Body of pancreas (tissue), 4 donors: ENCODE results near the gene RNASEH1. TPM values are rescaled to one million over a fixed set of nuclear protein-coding genes. Genes with fewer than 3 reads are reported as not detected.

ENCODE experiments used
- ATAC-seq: fragments of 150-250 bp; one replicate; pipeline ENCODE4 v1.9.1; 2016
- DNase-seq, 4 donors: peaks; one replicate each; pipeline ENCODE4 v3.0.0-alpha.2; 2019
- H3K27ac ChIP-seq, 4 donors: fragments of 200-600 bp; sonication (generic); 1 replicate in 3 of 4; 2 replicates in 1 of 4; pipeline versions ENCODE4 v1.5.1 to v1.6.1; 2016 to 2019; ENCODE audit warnings: mild to moderate bottlenecking in 1 of 4, mixed read lengths in 1 of 4, moderate library complexity in 1 of 4
- H3K27me3 ChIP-seq, 2 donors: fragments of 200-600 bp; sonication (generic); one replicate each; pipeline ENCODE4 v1.6.0; 2016; ENCODE audit warnings: mild to moderate bottlenecking in 1 of 2
- H3K36me3 ChIP-seq, 2 donors: fragments of 200-600 bp; sonication (generic); replicated peaks in 1 of 2; 2 replicates each; pipeline ENCODE4 v1.5.1; 2016; ENCODE audit warnings: low read depth in 2 of 2; ENCODE audit not compliant: insufficient read depth in 1 of 2
- H3K4me1 ChIP-seq: fragments of 200-600 bp; sonication (generic); one replicate; pipeline ENCODE4 v1.6.0; 2016
- H3K4me3 ChIP-seq, 2 donors: fragments of 200-600 bp; sonication (generic); 1 replicate in 1 of 2; 2 replicates in 1 of 2; pipeline ENCODE4 v1.5.1; 2016 to 2019
- H3K9me3 ChIP-seq, 3 donors: fragments of 200-600 bp; sonication (generic); 1 replicate in 2 of 3; 2 replicates in 1 of 3; pipeline ENCODE4 v1.5.1; 2016
- CTCF ChIP-seq, 7 experiments: fragments of 450-650 bp in 4 of 7; fragments of 200-600 bp in 3 of 7; sonication (generic) in 3 of 7; IDR thresholded peaks; one replicate each; pipeline ENCODE4 v1.5.1; 2016 to 2019; ENCODE audit warnings: antibody characterized with exemption in 7 of 7
- POLR2A ChIP-seq, 3 donors: fragments of 450-650 bp; IDR thresholded peaks; one replicate each; pipeline ENCODE4 v1.6.1; 2016; ENCODE audit warnings: antibody characterized with exemption in 3 of 3, mild to moderate bottlenecking in 2 of 3
- WGBS, 2 donors: methylation state at CpG; one replicate each; pipeline ENCODE4 v1.1.5; 2017; 5-methylcytosine and 5-hydroxymethylcytosine counted together
- intact Hi-C: fragments of 100-400 bp; cut with DNase I; formaldehyde crosslinking; loops from one replicate; pipeline ENCODE4 v1.15.1; 2023
- total RNA-seq, 2 donors: library from RNA; depleted of rRNA; stranded (reverse); fragments of >200 nt; gene quantifications; one replicate each; pipeline ENCODE4 v1.1.0, GENCODE V29; 2016

RNASEH1 gene
- total RNA-seq, 2 donors from 2014 or later = 10.1 to 11.2 TPM

- H3K9me3 ChIP-seq = no peaks in the 10 kb centered on the region
- no peak for DNase-seq
- no peaks in the 10 kb centered on the region for H3K4me1 ChIP-seq
- TF ChIP-seq POLR2A (IDR thresholded peaks at IDR 0.05) (no peak), CTCF (IDR thresholded peaks at IDR 0.05) (no peak)
- H3K27ac ChIP-seq = no peak overlapping the region
- no peaks in the 10 kb centered on the region for H3K36me3 ChIP-seq
- 68 to 77% methylated on average over 11 of the region's 11 CpGs for WGBS, 2 donors
- no peaks in the 10 kb centered on the region for H3K27me3 ChIP-seq
- H3K4me3 ChIP-seq = no peak overlapping the region
- ATAC-seq = no peak
- intact Hi-C loops = no loop called here
Measured at GRCh38 chr2:3600256-3600855, 42.2 kb upstream of the RNASEH1 start.

- 74 to 79% methylated on average over 13 to 22 of the region's 22 CpGs for WGBS, 2 donors
Measured at GRCh38 chr2:3598912-3599854, 41.0 kb upstream of the RNASEH1 start.

GRCh38 chr2:3598197-3598910 is 40.2 kb upstream of the RNASEH1 start:
- Histone ChIP-seq H3K9me3 (no peaks in the 10 kb centered on the region), H3K27me3 (no peaks in the 10 kb centered on the region), H3K4me3 (no peak overlapping the region), H3K36me3 (no peaks in the 10 kb centered on the region), H3K4me1 (no peaks in the 10 kb centered on the region), H3K27ac (no peak overlapping the region)
- DNase-seq (no peak), ATAC-seq (no peak)
- intact Hi-C loops = no loop called here
- TF ChIP-seq POLR2A (IDR thresholded peaks at IDR 0.05) (no peak), CTCF (IDR thresholded peaks at IDR 0.05) (no peak)
- 62 to 68% methylated on average over 22 of the region's 22 CpGs for WGBS, 2 donors

More at GRCh38 chr2:3598912-3599854, 41.0 kb upstream of the RNASEH1 start:
- ATAC-seq (no peak), DNase-seq (no peak)
- H3K36me3 ChIP-seq = no peaks in the 10 kb centered on the region
- intact Hi-C loops = no loop called here
- no peak overlapping the region for H3K4me3 ChIP-seq
- no peaks in the 10 kb centered on the region for H3K9me3 ChIP-seq
- H3K4me1 ChIP-seq = no peaks in the 10 kb centered on the region
- TF ChIP-seq CTCF (IDR thresholded peaks at IDR 0.05) (no peak), POLR2A (IDR thresholded peaks at IDR 0.05) (no peak)
- no peaks in the 10 kb centered on the region for H3K27me3 ChIP-seq
- H3K27ac ChIP-seq = no peak overlapping the region

GRCh38 chr2:3597567-3597966 is 39.4 kb upstream of the RNASEH1 start:
- TF ChIP-seq CTCF (IDR thresholded peaks at IDR 0.05) = no peak
- H3K36me3 ChIP-seq = no peaks in the 10 kb centered on the region
- ATAC-seq (no peak), DNase-seq (no peak)
- H3K27ac ChIP-seq = no peak overlapping the region
- H3K9me3 ChIP-seq = no peaks in the 10 kb centered on the region
- H3K4me3 ChIP-seq = no peak overlapping the region
- H3K27me3 ChIP-seq = no peaks in the 10 kb centered on the region
- intact Hi-C loops = no loop called here
- H3K4me1 ChIP-seq = no peaks in the 10 kb centered on the region
- WGBS, 2 donors = 70 to 77% methylated on average over 6 of the region's 6 CpGs
